Calu3 (cell line): ENCODE results near the gene PCDH9. TPM values are rescaled to one million over a fixed set of nuclear protein-coding genes. Genes with fewer than 3 reads are reported as not detected.

Source experiments
- BruUV-seq: library from RNA; stranded (reverse); fragments of 400-500 nt; replicated peaks from 2 replicates; lab custom pipeline; 2021; lab: Mats Ljungman, UMichigan
- CTCF ChIA-PET: fragments of 300-600 bp; sonication (Branson Sonifier 250); formaldehyde crosslinking; loops from one replicate; lab custom pipeline; 2022; ENCODE audit warnings: antibody characterized with exemption; lab: Charles Lee
- DNase-seq: peaks from one replicate; pipeline ENCODE4 v3.0.0; 2022
- H3K27ac Mint-ChIP-seq: one replicate; pipeline ENCODE4 v1.8.0; 2022; ENCODE audit warnings: mixed read lengths; ENCODE audit not compliant: unreplicated experiment
- H3K27me3 Mint-ChIP-seq: one replicate; pipeline ENCODE4 v1.8.0; 2022; ENCODE audit warnings: mixed read lengths; ENCODE audit not compliant: unreplicated experiment
- H3K36me3 Mint-ChIP-seq: one replicate; pipeline ENCODE4 v1.8.0; 2022; ENCODE audit warnings: mild to moderate bottlenecking, moderate library complexity, mixed read lengths; ENCODE audit not compliant: insufficient read depth, unreplicated experiment
- H3K4me1 Mint-ChIP-seq: one replicate; pipeline ENCODE4 v1.8.0; 2022; ENCODE audit warnings: mild to moderate bottlenecking, low read depth, mixed read lengths; ENCODE audit not compliant: unreplicated experiment
- H3K4me3 Mint-ChIP-seq: one replicate; pipeline ENCODE4 v1.8.0; 2022; ENCODE audit warnings: mild to moderate bottlenecking, low read depth, moderate library complexity, mixed read lengths; ENCODE audit not compliant: unreplicated experiment
- H3K9me3 Mint-ChIP-seq: one replicate; pipeline ENCODE4 v1.8.0; 2022; ENCODE audit warnings: low read depth, mixed read lengths; ENCODE audit not compliant: unreplicated experiment
- CTCF ChIP-seq: fragments of 200-600 bp; IDR thresholded peaks from one replicate; pipeline ENCODE4 v1.8.0; 2022; ENCODE audit warnings: antibody characterized with exemption; ENCODE audit not compliant: unreplicated experiment
- intact Hi-C: fragments of 100-400 bp; cut with micrococcal nuclease; formaldehyde crosslinking; loops from one replicate; pipeline ENCODE4 v1.10.0; 2022; ENCODE audit not compliant: unreplicated experiment
- total RNA-seq: library from RNA; stranded (reverse); gene quantifications from 2 replicates; pipeline ENCODE4 v1.2.3, GENCODE V29; 2022

Gene PCDH9
- total RNA-seq, 1 experiment from 2014 or later = 1.3 TPM

- no peak overlapping the region for H3K4me3 Mint-ChIP-seq
- intact Hi-C loops = no loop called here
- BruUV-seq = no TSS peak
- no peaks in the 10 kb centered on the region for H3K36me3 Mint-ChIP-seq
- H3K4me1 Mint-ChIP-seq = no peaks in the 10 kb centered on the region
- no peaks in the 10 kb centered on the region for H3K27me3 Mint-ChIP-seq
- no peak for TF ChIP-seq CTCF
- CTCF ChIA-PET = no interaction called here
- no peak overlapping the region for H3K27ac Mint-ChIP-seq
- no peaks in the 10 kb centered on the region for H3K9me3 Mint-ChIP-seq
- no peak for DNase-seq
Observed at GRCh38 chr13:66400292-66400691, 829.8 kb downstream of the PCDH9 start.

GRCh38 chr13:66399873-66400272, 830.3 kb downstream of the PCDH9 start:
- Mint-ChIP-seq H3K27me3 (no peaks in the 10 kb centered on the region), H3K4me3 (no peak overlapping the region), H3K9me3 (no peaks in the 10 kb centered on the region), H3K4me1 (no peaks in the 10 kb centered on the region), H3K36me3 (no peaks in the 10 kb centered on the region), H3K27ac (no peak overlapping the region)
- CTCF ChIA-PET = no interaction called here
- DNase-seq = no peak
- no peak for TF ChIP-seq CTCF
- BruUV-seq = no TSS peak
- intact Hi-C loops = no loop called here

- no peak for TF ChIP-seq CTCF
- Mint-ChIP-seq H3K9me3 (no peaks in the 10 kb centered on the region), H3K36me3 (no peaks in the 10 kb centered on the region)
Observed at GRCh38 chr13:66397133-66397532, 833.0 kb downstream of the PCDH9 start.

GRCh38 chr13:66391322-66391721, 838.8 kb downstream of the PCDH9 start:
- H3K4me3 Mint-ChIP-seq = no peak overlapping the region
- CTCF ChIA-PET = no interaction called here
- BruUV-seq = no TSS peak
- intact Hi-C loops = no loop called here
- no peak overlapping the region for H3K27ac Mint-ChIP-seq
- H3K27me3 Mint-ChIP-seq = no peaks in the 10 kb centered on the region
- DNase-seq = no peak
- H3K9me3 Mint-ChIP-seq = no peaks in the 10 kb centered on the region
- no peaks in the 10 kb centered on the region for H3K36me3 Mint-ChIP-seq
- no peaks in the 10 kb centered on the region for H3K4me1 Mint-ChIP-seq
- TF ChIP-seq CTCF = no peak

More at GRCh38 chr13:66397133-66397532, 833.0 kb downstream of the PCDH9 start:
- DNase-seq = no peak
- Mint-ChIP-seq H3K4me1 (no peaks in the 10 kb centered on the region), H3K27me3 (no peaks in the 10 kb centered on the region), H3K4me3 (no peak overlapping the region), H3K27ac (no peak overlapping the region)
- intact Hi-C loops = no loop called here
- BruUV-seq = no TSS peak
- CTCF ChIA-PET = no interaction called here
